ENCODE measurements around the gene ABCC9. TPM values are rescaled to one million over a fixed set of nuclear protein-coding genes. Genes with fewer than 3 reads are reported as not detected.

ABCC9 gene
- total and polyA plus RNA-seq, 2 donors (not counting 3 experiments of a cell fraction or from before 2014, with no cell fraction given) = under 0.01 TPM; not detected in 1

DNA sequence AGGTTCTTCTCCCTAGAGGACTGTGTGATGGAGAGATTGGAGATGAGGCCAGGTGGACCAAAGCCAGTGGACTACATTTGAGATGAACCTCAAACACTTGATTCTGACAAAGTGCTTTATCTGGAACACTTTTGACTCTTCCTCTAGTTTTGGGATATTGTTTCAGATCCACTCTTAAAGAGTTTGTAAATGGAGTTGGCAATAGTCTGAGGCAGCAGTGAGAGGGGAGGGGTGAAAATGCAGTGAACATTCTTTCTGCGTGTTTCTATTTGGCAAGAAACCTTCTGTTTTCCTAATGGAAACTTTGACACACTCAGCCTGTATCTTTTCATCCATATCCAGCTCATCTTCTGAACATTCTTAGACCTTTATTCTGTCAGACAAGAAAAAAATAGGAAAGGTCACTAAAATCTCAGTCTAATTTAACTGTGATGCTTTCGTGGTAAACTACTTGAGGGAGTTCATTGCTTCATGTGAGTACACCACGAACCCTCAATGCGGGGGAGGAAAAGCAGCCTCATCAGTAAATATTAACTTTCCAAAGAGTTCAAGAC lies 109.4 kb downstream of the ABCC9 start:
- Histone ChIP-seq H3K27ac (ENCODE audit: insufficient read depth, low read depth, low read length) (no peak overlapping the region), H3K9me1 (replicated peaks; ENCODE audit: control insufficient read depth, extremely low read depth, insufficient read depth, low read length) (no peaks in the 10 kb centered on the region), H3K4me1 (ENCODE audit: control insufficient read depth, extremely low read depth, insufficient read depth, low read length) (no peaks in the 10 kb centered on the region), H4K20me1 (replicated peaks; ENCODE audit: control insufficient read depth, extremely low read depth, insufficient read depth, low read length) (no peaks in the 10 kb centered on the region), H3K9me3 (replicated peaks; ENCODE audit: control insufficient read depth, insufficient read depth, low read length) (no peaks in the 10 kb centered on the region), H3K4me2 (ENCODE audit: insufficient read depth, low read length) (no peak overlapping the region), H3K36me3 (ENCODE audit: control insufficient read depth in 2 of 2, extremely low read depth in 1 of 2, insufficient read depth in 2 of 2, low read length in 2 of 2) (no peaks in the 10 kb centered on the region), H3K4me3 (replicated peaks in 1 of 3; ENCODE audit: insufficient read depth in 1 of 3, low read depth in 1 of 3, low read length in 3 of 3) (no peak overlapping the region), H3K9ac (replicated peaks; ENCODE audit: extremely low read depth, insufficient read depth, low read length) (no peak overlapping the region), H3K27me3 (ENCODE audit: control insufficient read depth in 2 of 2, insufficient read depth in 2 of 2, low read length in 2 of 2) (no peaks in the 10 kb centered on the region), H2AFZ (ENCODE audit: low read depth, low read length) (no peak overlapping the region), H3K79me2 (ENCODE audit: control insufficient read depth, insufficient read depth, low read length) (no peaks in the 10 kb centered on the region)
- intact Hi-C loops (cut with micrococcal nuclease) (no loop called here), dilution Hi-C loops (cut with MboI; ENCODE audit: extremely low pct_ligation_motif_present, low sequenced_read_pairs) (no loop called here)
- no TSS peak for BruUV-seq (replicated peaks)
- ChIA-PET CTCF (no interaction called here), POLR2A (no interaction called here)
- FAIRE-seq (no peak), DNase-seq (ENCODE audit: low read depth, low spot score) (no peak)
- TF ChIP-seq FOS (IDR thresholded peaks at IDR 0.05; ENCODE audit: borderline replicate concordance, insufficient read depth, low read length) = no peak

DNA sequence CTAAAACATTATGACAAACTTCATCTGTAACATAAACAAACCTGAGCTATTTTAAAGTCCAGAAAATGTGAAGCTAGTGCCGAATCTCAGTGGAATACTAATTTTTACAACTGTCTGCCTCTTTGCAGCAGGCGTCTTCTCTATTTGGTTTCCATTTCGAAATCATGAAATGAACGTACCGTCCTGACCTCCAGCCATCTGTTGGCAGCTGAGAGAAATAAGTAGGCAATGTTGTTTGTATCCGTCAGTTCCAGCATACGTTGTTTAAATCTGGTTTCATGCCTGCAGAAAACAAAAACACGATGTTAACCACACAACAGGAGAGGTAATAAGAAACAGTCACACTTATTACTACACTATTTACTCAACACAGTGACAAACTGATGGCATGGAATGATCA lies 112.4 kb downstream of the ABCC9 start:
- POLR2A ChIA-PET = no interaction called here
- no peaks in the 10 kb centered on the region for H3K36me3 ChIP-seq (ENCODE audit: control insufficient read depth in 2 of 2, extremely low read depth in 1 of 2, insufficient read depth in 2 of 2, low read length in 2 of 2)
- no peaks in the 10 kb centered on the region for H3K79me2 ChIP-seq (ENCODE audit: control insufficient read depth, insufficient read depth, low read length)
- no peak overlapping the region for H3K4me3 ChIP-seq (replicated peaks in 1 of 3; ENCODE audit: insufficient read depth in 1 of 3, low read depth in 1 of 3, low read length in 3 of 3)
- H3K4me2 ChIP-seq (ENCODE audit: insufficient read depth, low read length) = no peak overlapping the region
- DNase-seq (ENCODE audit: low read depth, low spot score) (no peak), FAIRE-seq (no peak)
- no peaks in the 10 kb centered on the region for H4K20me1 ChIP-seq (replicated peaks; ENCODE audit: control insufficient read depth, extremely low read depth, insufficient read depth, low read length)
- no peaks in the 10 kb centered on the region for H3K27me3 ChIP-seq (ENCODE audit: control insufficient read depth in 2 of 2, insufficient read depth in 2 of 2, low read length in 2 of 2)
- no peaks in the 10 kb centered on the region for H3K9me3 ChIP-seq (replicated peaks; ENCODE audit: control insufficient read depth, insufficient read depth, low read length)
- H2AFZ ChIP-seq (ENCODE audit: low read depth, low read length) = no peak overlapping the region
- no peak for TF ChIP-seq GATA2 (IDR thresholded peaks at IDR 0.05; ENCODE audit: insufficient read depth, insufficient read length, low read depth, low read length)
- TF ChIP-seq FOS (IDR thresholded peaks at IDR 0.05; ENCODE audit: borderline replicate concordance, insufficient read depth, low read length) = no peak
- no peak for TF ChIP-seq POLR2A (IDR thresholded peaks at IDR 0.05; ENCODE audit: low read depth, low read length)
- no peak for TF ChIP-seq JUN (IDR thresholded peaks at IDR 0.05; ENCODE audit: borderline replicate concordance, insufficient read depth, insufficient read length, low read depth)
- TF ChIP-seq POLR2AphosphoS5 (IDR thresholded peaks at IDR 0.05; ENCODE audit: insufficient read depth, low read depth, low read length) = no peak
- no peak for TF ChIP-seq EZH2 (IDR thresholded peaks at IDR 0.05; ENCODE audit: borderline replicate concordance, low read depth, low read length, severe bottlenecking)
- TF ChIP-seq MYC (IDR thresholded peaks at IDR 0.05; ENCODE audit: low read depth, low read length) = no peak
- TF ChIP-seq, protein P1, sequence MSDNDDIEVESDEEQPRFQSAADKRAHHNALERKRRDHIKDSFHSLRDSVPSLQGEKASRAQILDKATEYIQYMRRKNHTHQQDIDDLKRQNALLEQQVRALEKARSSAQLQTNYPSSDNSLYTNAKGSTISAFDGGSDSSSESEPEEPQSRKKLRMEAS (IDR thresholded peaks at IDR 0.05; ENCODE audit: insufficient read depth, insufficient read length) = no peak
- TF ChIP-seq, protein P2, sequence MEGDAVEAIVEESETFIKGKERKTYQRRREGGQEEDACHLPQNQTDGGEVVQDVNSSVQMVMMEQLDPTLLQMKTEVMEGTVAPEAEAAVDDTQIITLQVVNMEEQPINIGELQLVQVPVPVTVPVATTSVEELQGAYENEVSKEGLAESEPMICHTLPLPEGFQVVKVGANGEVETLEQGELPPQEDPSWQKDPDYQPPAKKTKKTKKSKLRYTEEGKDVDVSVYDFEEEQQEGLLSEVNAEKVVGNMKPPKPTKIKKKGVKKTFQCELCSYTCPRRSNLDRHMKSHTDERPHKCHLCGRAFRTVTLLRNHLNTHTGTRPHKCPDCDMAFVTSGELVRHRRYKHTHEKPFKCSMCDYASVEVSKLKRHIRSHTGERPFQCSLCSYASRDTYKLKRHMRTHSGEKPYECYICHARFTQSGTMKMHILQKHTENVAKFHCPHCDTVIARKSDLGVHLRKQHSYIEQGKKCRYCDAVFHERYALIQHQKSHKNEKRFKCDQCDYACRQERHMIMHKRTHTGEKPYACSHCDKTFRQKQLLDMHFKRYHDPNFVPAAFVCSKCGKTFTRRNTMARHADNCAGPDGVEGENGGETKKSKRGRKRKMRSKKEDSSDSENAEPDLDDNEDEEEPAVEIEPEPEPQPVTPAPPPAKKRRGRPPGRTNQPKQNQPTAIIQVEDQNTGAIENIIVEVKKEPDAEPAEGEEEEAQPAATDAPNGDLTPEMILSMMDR (IDR thresholded peaks at IDR 0.05; ENCODE audit: extremely low read depth in 1 of 2, insufficient read depth in 1 of 2, low read depth in 1 of 2, low read length in 2 of 2) = no peak
- no TSS peak for BruUV-seq (replicated peaks)
- H3K4me1 ChIP-seq (ENCODE audit: control insufficient read depth, extremely low read depth, insufficient read depth, low read length) = no peaks in the 10 kb centered on the region
- dilution Hi-C loops (cut with MboI; ENCODE audit: extremely low pct_ligation_motif_present, low sequenced_read_pairs) (no loop called here), intact Hi-C loops (cut with micrococcal nuclease) (no loop called here)
- H3K27ac ChIP-seq (ENCODE audit: insufficient read depth, low read depth, low read length) = no peak overlapping the region
- CTCF ChIA-PET = no interaction called here
- no peak overlapping the region for H3K9ac ChIP-seq (replicated peaks; ENCODE audit: extremely low read depth, insufficient read depth, low read length)
- no peaks in the 10 kb centered on the region for H3K9me1 ChIP-seq (replicated peaks; ENCODE audit: control insufficient read depth, extremely low read depth, insufficient read depth, low read length)
